HG03066 (cell line): ENCODE measurements around the gene KRTAP2-3.
"Not testable (repeated sequence)": the region's sequence is repeated elsewhere in the genome, so short reads cannot be mapped to it uniquely, and the experiment has no call there.

Experiments used
- ATAC-seq: cut with Tn5 transposase; IDR thresholded peaks from one replicate; pipeline ENCODE4 v1.9.1; 2021; ENCODE audit warnings: low read depth; ENCODE audit not compliant: unreplicated experiment

The KRTAP2-3 gene

GRCh38 chr17:41069031-41069430 lies 9.1 kb upstream of the KRTAP2-3 start:
- no peak for ATAC-seq

- no peak for ATAC-seq
Measured at GRCh38 chr17:41067281-41067680, 7.4 kb upstream of the KRTAP2-3 start.

- ATAC-seq, result no peak
Measured at GRCh38 chr17:41065829-41066624, 6.1 kb upstream of the KRTAP2-3 start, which contains the start of gene KRTAP2-4. TSS of gene KRTAP2-4 (minus strand) at chr17:41065879. CDS start at chr17:41065845, 34 bp downstream.

- not testable (repeated sequence) for ATAC-seq
Measured at GRCh38 chr17:41065016-41065689, 5.2 kb upstream of the KRTAP2-3 start.

GRCh38 chr17:41064301-41064700 lies 4.4 kb upstream of the KRTAP2-3 start:
- no peak for ATAC-seq

- no peak for ATAC-seq
Measured at GRCh38 chr17:41063449-41063848, 3.5 kb upstream of the KRTAP2-3 start.

- ATAC-seq, result no peak
Measured at GRCh38 chr17:41061964-41062363, 2.0 kb upstream of the KRTAP2-3 start.

GRCh38 chr17:41059276-41060051 lies 450 bp downstream of the KRTAP2-3 start:
- not testable (repeated sequence) for ATAC-seq

GRCh38 chr17:41058741-41059140 lies 1.2 kb downstream of the KRTAP2-3 start:
- no peak for ATAC-seq

GRCh38 chr17:41057547-41057946 lies 2.4 kb downstream of the KRTAP2-3 start:
- no peak for ATAC-seq

GRCh38 chr17:41055130-41055529 lies 4.8 kb downstream of the KRTAP2-3 start, which contains the start of gene KRTAP2-2:
TSS of gene KRTAP2-2 (minus strand) at chr17:41055230. CDS start at chr17:41055211, 19 bp downstream.
- not testable (repeated sequence) for ATAC-seq

- ATAC-seq, result not testable (repeated sequence)
Measured at GRCh38 chr17:41054556-41054955, 5.4 kb downstream of the KRTAP2-3 start.

GRCh38 chr17:41054025-41054424 lies 5.9 kb downstream of the KRTAP2-3 start:
- no peak for ATAC-seq

GRCh38 chr17:41052566-41052965 lies 7.3 kb downstream of the KRTAP2-3 start:
- no peak for ATAC-seq

- ATAC-seq, result no peak
Measured at GRCh38 chr17:41049110-41049509, 10.8 kb downstream of the KRTAP2-3 start.

- ATAC-seq, result no peak
Measured at GRCh38 chr17:41048441-41048840, 11.5 kb downstream of the KRTAP2-3 start.

GRCh38 chr17:41046735-41047465 lies 13.0 kb downstream of the KRTAP2-3 start, which contains the start of gene KRTAP2-1:
TSS of gene KRTAP2-1 (minus strand) at chr17:41047316. CDS start at chr17:41047267, 49 bp downstream.
- not testable (repeated sequence) for ATAC-seq

GRCh38 chr17:41042953-41043352 lies 17.0 kb downstream of the KRTAP2-3 start:
- no peak for ATAC-seq

GRCh38 chr17:41040783-41041571 lies 18.9 kb downstream of the KRTAP2-3 start, which contains the start of gene KRTAP1-1:
TSS of gene KRTAP1-1 (minus strand) at chr17:41041450. CDS start at chr17:41041397, 53 bp downstream.
- ATAC-seq, result not testable (repeated sequence)
